ENCODE measurements around the gene BDH1.

Gene BDH1

DNA sequence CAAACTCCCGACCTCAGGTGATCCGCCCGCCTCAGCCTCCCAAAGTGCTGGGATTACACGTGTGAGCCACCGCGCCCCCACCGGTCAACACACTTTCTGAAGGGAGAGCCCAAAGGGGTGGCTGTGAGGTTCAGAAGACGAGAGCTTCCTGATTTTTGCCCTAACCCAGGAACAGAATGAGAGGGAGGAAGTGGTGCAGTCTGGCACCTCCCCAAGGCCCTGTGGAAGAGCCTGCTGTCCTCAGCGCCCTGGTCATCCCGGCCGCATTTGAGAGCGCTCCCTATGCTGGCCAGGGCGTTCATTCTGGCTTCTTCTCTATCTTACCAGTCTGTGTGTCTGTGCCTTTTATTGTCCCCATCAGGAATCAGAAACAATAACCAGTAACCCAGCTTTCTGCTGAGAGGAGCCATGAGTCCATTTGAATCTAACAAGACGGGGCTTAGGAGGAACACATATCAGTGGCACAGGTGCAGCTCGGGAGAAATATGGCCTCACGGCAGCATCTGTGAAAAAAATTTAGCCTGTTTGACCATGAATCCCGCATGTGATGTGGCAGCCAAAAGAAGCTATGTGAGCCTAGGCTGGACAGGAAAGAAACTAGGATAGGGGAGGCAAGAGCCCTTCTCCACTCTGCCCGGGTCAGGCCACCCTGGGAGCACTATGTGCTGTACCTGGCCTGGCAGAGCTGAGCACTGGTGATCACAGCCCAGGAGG is 12.9 kb downstream of the BDH1 start:
- no peak overlapping the region for H4K8ac ChIP-seq (ENCODE audit: low read depth, low read length)
- H4K5ac ChIP-seq (ENCODE audit: low read length) = no peak overlapping the region
- no peaks in the 10 kb centered on the region for H3K79me1 ChIP-seq (ENCODE audit: low read length)
- H3K27ac ChIP-seq (ENCODE audit: low read depth, low read length) = no peak overlapping the region
- H3K4me3 ChIP-seq (ENCODE audit: low read length) = no peak overlapping the region
- DNase-seq = no peak
- H2AK5ac ChIP-seq (ENCODE audit: low read length) = no peak overlapping the region
- H3K9ac ChIP-seq (ENCODE audit: low read length) = no peak overlapping the region
- no peaks in the 10 kb centered on the region for H3K36me3 ChIP-seq (ENCODE audit: control insufficient read depth, insufficient read depth, low read length)
- no CpG with 5 or more reads among the region's 18 CpGs for WGBS (ENCODE audit: extremely low coverage, insufficient coverage, low lambda C conversion rate)
- H3K4me2 ChIP-seq (ENCODE audit: low read length) = no peak overlapping the region
- no peaks in the 10 kb centered on the region for H3K79me2 ChIP-seq (ENCODE audit: control insufficient read depth, insufficient read depth, low read length)
- no peak overlapping the region for H3K23ac ChIP-seq (ENCODE audit: low read length)
- H2BK15ac ChIP-seq (replicated peaks; ENCODE audit: low read depth) = no peak overlapping the region
- H3K4me1 ChIP-seq (ENCODE audit: control insufficient read depth, low read depth, low read length) = peaks cover 10% of the 10 kb centered on the region
- no peak overlapping the region for H2BK120ac ChIP-seq (ENCODE audit: low read depth, low read length)
- H2BK5ac ChIP-seq (ENCODE audit: low read length) = no peak overlapping the region
- no peaks in the 10 kb centered on the region for H3K27me3 ChIP-seq (ENCODE audit: insufficient read depth, low read length, poor library complexity)
- no peak overlapping the region for H3K4ac ChIP-seq (ENCODE audit: low read depth, low read length)
- no peak overlapping the region for H3K56ac ChIP-seq (ENCODE audit: low read length)
- no peak overlapping the region for H3K18ac ChIP-seq (ENCODE audit: low read length)

DNA sequence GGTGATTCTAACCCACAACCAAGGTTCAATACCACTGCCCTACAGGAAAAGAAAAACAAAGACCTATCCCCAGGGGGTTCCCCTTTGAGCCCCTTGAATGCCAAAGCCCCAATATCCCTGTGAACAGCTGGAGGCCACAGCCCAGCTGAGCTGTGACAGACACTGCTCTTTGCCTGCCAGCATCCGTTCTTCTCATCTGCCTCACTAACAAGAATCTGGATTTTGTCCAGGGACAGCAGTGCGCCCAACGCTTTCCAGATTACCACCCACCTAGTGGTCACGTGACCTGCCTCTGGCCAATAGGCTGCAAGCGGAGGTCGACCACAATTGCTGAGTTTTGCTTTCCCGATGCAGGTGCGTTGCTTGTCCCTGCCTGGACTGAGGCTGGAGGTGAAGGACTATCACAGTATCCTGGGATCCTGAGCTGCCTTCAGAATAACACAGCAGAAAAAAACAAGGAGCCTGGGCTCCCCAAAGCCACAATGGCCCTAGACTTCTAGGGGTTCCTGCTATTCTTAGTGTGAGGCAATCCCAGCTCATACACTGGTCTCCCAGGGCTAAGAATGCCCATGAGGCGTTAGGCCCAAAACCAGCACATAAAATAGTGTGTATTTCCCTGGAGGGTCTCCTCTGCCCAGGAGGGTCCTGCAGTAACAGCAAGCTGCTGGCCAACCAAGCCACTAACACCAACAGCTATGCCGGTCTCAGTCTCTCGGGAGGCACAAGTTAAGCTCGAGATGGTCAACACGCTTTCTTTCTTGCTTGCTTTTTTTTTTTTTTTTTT is 13.8 kb downstream of the BDH1 start:
- H3K18ac ChIP-seq (ENCODE audit: low read length) = no peak overlapping the region
- H2BK15ac ChIP-seq (replicated peaks; ENCODE audit: low read depth) = no peak overlapping the region
- H4K8ac ChIP-seq (ENCODE audit: low read depth, low read length) = no peak overlapping the region
- H2AK5ac ChIP-seq (ENCODE audit: low read length) = no peak overlapping the region
- no peaks in the 10 kb centered on the region for H3K79me1 ChIP-seq (ENCODE audit: low read length)
- no peak overlapping the region for H2BK120ac ChIP-seq (ENCODE audit: low read depth, low read length)
- H3K27ac ChIP-seq (ENCODE audit: low read depth, low read length) = no peak overlapping the region
- no peak overlapping the region for H3K4me3 ChIP-seq (ENCODE audit: low read length)
- H3K9ac ChIP-seq (ENCODE audit: low read length) = no peak overlapping the region
- no peak overlapping the region for H3K56ac ChIP-seq (ENCODE audit: low read length)
- H3K4me2 ChIP-seq (ENCODE audit: low read length) = peak overlapping the region; percentile 21
- H2BK5ac ChIP-seq (ENCODE audit: low read length) = no peak overlapping the region
- no peaks in the 10 kb centered on the region for H3K79me2 ChIP-seq (ENCODE audit: control insufficient read depth, insufficient read depth, low read length)
- peak; percentile 85 for DNase-seq
- H4K5ac ChIP-seq (ENCODE audit: low read length) = no peak overlapping the region
- H3K36me3 ChIP-seq (ENCODE audit: control insufficient read depth, insufficient read depth, low read length) = no peaks in the 10 kb centered on the region
- no CpG with 5 or more reads among the region's 13 CpGs for WGBS (ENCODE audit: extremely low coverage, insufficient coverage, low lambda C conversion rate)
- no peaks in the 10 kb centered on the region for H3K27me3 ChIP-seq (ENCODE audit: insufficient read depth, low read length, poor library complexity)
- H3K23ac ChIP-seq (ENCODE audit: low read length) = no peak overlapping the region
- no peak overlapping the region for H3K4ac ChIP-seq (ENCODE audit: low read depth, low read length)
- H3K4me1 ChIP-seq (ENCODE audit: control insufficient read depth, low read depth, low read length) = peaks cover 10% of the 10 kb centered on the region

DNA sequence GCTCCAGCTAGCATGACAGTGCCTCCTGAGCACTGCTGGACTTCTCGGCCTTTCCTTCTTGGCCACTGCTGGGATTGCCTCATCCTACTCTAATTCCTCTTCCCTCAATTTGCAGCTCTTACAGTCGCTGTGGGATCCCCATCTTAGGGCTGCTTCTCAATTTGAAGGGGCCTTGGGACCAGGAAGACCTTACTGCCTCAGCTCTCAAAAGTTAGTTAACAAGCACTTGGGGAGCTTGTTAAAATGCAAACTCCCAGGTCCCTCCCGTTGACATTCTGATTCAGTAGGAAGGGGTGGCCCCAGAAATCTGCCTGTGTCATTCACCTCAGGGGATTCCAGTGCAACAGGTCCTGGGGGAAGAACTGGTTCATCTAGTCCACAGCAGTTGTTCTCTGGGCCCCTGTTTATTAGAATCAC is 14.8 kb downstream of the BDH1 start:
- no peak overlapping the region for H4K8ac ChIP-seq (ENCODE audit: low read depth, low read length)
- H2BK15ac ChIP-seq (replicated peaks; ENCODE audit: low read depth) = no peak overlapping the region
- no peaks in the 10 kb centered on the region for H3K36me3 ChIP-seq (ENCODE audit: control insufficient read depth, insufficient read depth, low read length)
- no CpG with 5 or more reads among the region's 3 CpGs for WGBS (ENCODE audit: extremely low coverage, insufficient coverage, low lambda C conversion rate)
- H3K79me1 ChIP-seq (ENCODE audit: low read length) = no peaks in the 10 kb centered on the region
- no peak overlapping the region for H3K4ac ChIP-seq (ENCODE audit: low read depth, low read length)
- no peaks in the 10 kb centered on the region for H3K27me3 ChIP-seq (ENCODE audit: insufficient read depth, low read length, poor library complexity)
- H3K23ac ChIP-seq (ENCODE audit: low read length) = no peak overlapping the region
- H3K79me2 ChIP-seq (ENCODE audit: control insufficient read depth, insufficient read depth, low read length) = no peaks in the 10 kb centered on the region
- no peak overlapping the region for H2BK5ac ChIP-seq (ENCODE audit: low read length)
- H2BK120ac ChIP-seq (ENCODE audit: low read depth, low read length) = no peak overlapping the region
- no peak overlapping the region for H3K9ac ChIP-seq (ENCODE audit: low read length)
- no peak overlapping the region for H3K27ac ChIP-seq (ENCODE audit: low read depth, low read length)
- H3K4me1 ChIP-seq (ENCODE audit: control insufficient read depth, low read depth, low read length) = peaks cover 10% of the 10 kb centered on the region
- no peak overlapping the region for H4K5ac ChIP-seq (ENCODE audit: low read length)
- H3K4me2 ChIP-seq (ENCODE audit: low read length) = no peak overlapping the region
- DNase-seq = peak; percentile 65
- H3K56ac ChIP-seq (ENCODE audit: low read length) = peak overlapping the region; percentile 30
- no peak overlapping the region for H3K18ac ChIP-seq (ENCODE audit: low read length)
- H3K4me3 ChIP-seq (ENCODE audit: low read length) = no peak overlapping the region
- H2AK5ac ChIP-seq (ENCODE audit: low read length) = no peak overlapping the region

DNA sequence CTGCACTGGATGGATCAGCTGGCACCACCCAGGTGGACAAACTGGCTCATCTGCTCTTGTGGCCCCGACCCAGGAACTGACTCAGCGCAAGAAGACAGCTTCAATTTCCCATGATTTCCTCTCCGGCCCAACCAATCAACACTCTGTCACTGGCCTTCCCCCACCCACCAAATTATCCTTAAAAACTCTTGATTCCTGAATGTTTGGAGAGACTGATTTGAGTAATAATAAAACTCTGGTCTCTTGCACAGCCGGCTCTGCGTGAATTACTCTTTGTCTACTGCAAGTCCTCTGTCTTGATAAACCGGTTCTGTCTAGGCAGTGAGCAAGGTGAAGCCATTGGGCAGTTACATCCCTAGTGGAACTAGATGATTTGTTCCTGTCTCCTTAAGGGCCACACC is 16.1 kb downstream of the BDH1 start:
- Histone ChIP-seq H3K27ac (ENCODE audit: low read depth, low read length) (no peak overlapping the region), H3K4me2 (ENCODE audit: low read length) (no peak overlapping the region)
- no peak for DNase-seq

DNA sequence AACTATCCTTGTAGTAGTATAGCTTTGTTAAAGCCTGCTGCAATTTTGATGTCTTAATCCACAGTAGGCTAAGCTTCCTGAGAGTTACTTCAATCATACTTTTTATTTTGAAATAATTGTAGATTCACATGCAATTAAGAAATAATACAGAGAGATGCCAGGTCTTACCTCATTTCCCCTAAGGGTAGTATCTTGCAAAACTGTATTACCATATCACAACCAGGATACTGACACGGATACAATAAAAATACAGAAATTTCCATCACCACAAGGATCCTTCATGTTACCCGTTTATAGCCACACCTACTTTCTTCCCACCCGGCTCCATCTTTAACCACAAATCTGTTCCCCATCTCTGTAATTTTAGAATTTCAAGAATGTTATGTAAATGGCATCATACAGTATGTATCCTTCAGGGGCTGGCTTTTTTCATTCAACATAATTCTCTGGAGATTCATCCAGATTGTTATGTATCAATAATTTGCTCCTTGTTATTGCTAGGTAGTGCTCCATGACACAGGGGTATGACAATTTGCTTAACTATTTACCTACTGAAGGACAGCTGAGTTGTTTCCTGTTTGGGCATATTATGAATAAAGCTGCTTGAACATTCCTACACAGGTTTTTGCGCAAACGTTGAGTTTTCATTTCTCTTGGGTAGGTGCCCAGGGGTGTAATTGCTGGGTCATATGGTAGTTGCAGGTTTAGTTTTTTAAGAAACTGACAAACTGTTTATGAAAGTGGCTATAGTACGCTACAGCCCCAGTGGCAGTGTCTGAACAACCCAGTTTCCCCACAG is 21.6 kb downstream of the BDH1 start:
- Histone ChIP-seq H2BK15ac (replicated peaks; ENCODE audit: low read depth) (no peak overlapping the region), H3K4me3 (ENCODE audit: low read length) (no peak overlapping the region), H3K36me3 (ENCODE audit: control insufficient read depth, insufficient read depth, low read length) (no peaks in the 10 kb centered on the region)

More for the DNA sequence above, 16.1 kb downstream of the BDH1 start:
- Histone ChIP-seq H2AK5ac (ENCODE audit: low read length) (no peak overlapping the region), H2BK15ac (replicated peaks; ENCODE audit: low read depth) (no peak overlapping the region), H3K56ac (ENCODE audit: low read length) (no peak overlapping the region), H3K27me3 (ENCODE audit: insufficient read depth, low read length, poor library complexity) (no peaks in the 10 kb centered on the region), H3K4me1 (ENCODE audit: control insufficient read depth, low read depth, low read length) (peaks cover 10% of the 10 kb centered on the region), H3K4me3 (ENCODE audit: low read length) (no peak overlapping the region), H3K36me3 (ENCODE audit: control insufficient read depth, insufficient read depth, low read length) (no peaks in the 10 kb centered on the region), H4K8ac (ENCODE audit: low read depth, low read length) (no peak overlapping the region), H3K18ac (ENCODE audit: low read length) (no peak overlapping the region), H4K5ac (ENCODE audit: low read length) (no peak overlapping the region), H3K9ac (ENCODE audit: low read length) (no peak overlapping the region), H3K79me2 (ENCODE audit: control insufficient read depth, insufficient read depth, low read length) (no peaks in the 10 kb centered on the region), H3K23ac (ENCODE audit: low read length) (no peak overlapping the region), H2BK120ac (ENCODE audit: low read depth, low read length) (no peak overlapping the region), H3K4ac (ENCODE audit: low read depth, low read length) (no peak overlapping the region), H2BK5ac (ENCODE audit: low read length) (no peak overlapping the region), H3K79me1 (ENCODE audit: low read length) (no peaks in the 10 kb centered on the region)
- no CpG with 5 or more reads among the region's 6 CpGs for WGBS (ENCODE audit: extremely low coverage, insufficient coverage, low lambda C conversion rate)

More for the DNA sequence above, 21.6 kb downstream of the BDH1 start:
- Histone ChIP-seq H3K4me1 (ENCODE audit: control insufficient read depth, low read depth, low read length) (peaks cover under 1% of the 10 kb centered on the region), H3K23ac (ENCODE audit: low read length) (no peak overlapping the region), H2BK5ac (ENCODE audit: low read length) (no peak overlapping the region), H3K79me2 (ENCODE audit: control insufficient read depth, insufficient read depth, low read length) (no peaks in the 10 kb centered on the region), H3K18ac (ENCODE audit: low read length) (no peak overlapping the region), H4K5ac (ENCODE audit: low read length) (no peak overlapping the region), H2BK120ac (ENCODE audit: low read depth, low read length) (no peak overlapping the region), H3K79me1 (ENCODE audit: low read length) (no peaks in the 10 kb centered on the region), H2AK5ac (ENCODE audit: low read length) (no peak overlapping the region), H3K9ac (ENCODE audit: low read length) (no peak overlapping the region), H3K27ac (ENCODE audit: low read depth, low read length) (no peak overlapping the region), H3K27me3 (ENCODE audit: insufficient read depth, low read length, poor library complexity) (no peaks in the 10 kb centered on the region), H3K4ac (ENCODE audit: low read depth, low read length) (no peak overlapping the region), H3K56ac (ENCODE audit: low read length) (no peak overlapping the region), H3K4me2 (ENCODE audit: low read length) (no peak overlapping the region), H4K8ac (ENCODE audit: low read depth, low read length) (no peak overlapping the region)
- WGBS (ENCODE audit: extremely low coverage, insufficient coverage, low lambda C conversion rate) = no CpG with 5 or more reads among the region's 6 CpGs
- no peak for DNase-seq
